Neuronal stem cell (in vitro differentiated cells): Measurements from ENCODE around the gene SLC7A6.

Experiments used
- DNase-seq: peaks from one replicate; pipeline ENCODE4 v3.0.0-alpha.2; 2013; ENCODE audit warnings: low spot score
- H2AFZ ChIP-seq: one replicate; pipeline ENCODE4 v1.6.1; 2013; ENCODE audit warnings: mild to moderate bottlenecking, low read length, inconsistent platforms
- H2AK5ac ChIP-seq: 2 replicates; pipeline ENCODE4 v1.6.1; 2013; ENCODE audit warnings: low read depth, mild to moderate bottlenecking, inconsistent platforms, low read length, moderate library complexity, mixed read lengths
- H2BK120ac ChIP-seq: 2 replicates; pipeline ENCODE4 v1.6.1; 2013; ENCODE audit warnings: low read depth, mild to moderate bottlenecking, inconsistent platforms, low read length, moderate library complexity, mixed read lengths
- H2BK12ac ChIP-seq: one replicate; pipeline ENCODE4 v1.6.1; 2013; ENCODE audit warnings: low read length, inconsistent platforms
- H2BK15ac ChIP-seq: 2 replicates; pipeline ENCODE4 v1.6.1; 2013; ENCODE audit warnings: mild to moderate bottlenecking, low read length, inconsistent platforms, mixed read lengths
- H2BK5ac ChIP-seq: one replicate; pipeline ENCODE4 v1.6.1; 2013; ENCODE audit warnings: inconsistent platforms, mild to moderate bottlenecking, low read length, moderate library complexity
- H3K14ac ChIP-seq: one replicate; pipeline ENCODE4 v1.6.1; 2013; ENCODE audit warnings: low read length, inconsistent platforms
- H3K18ac ChIP-seq: 2 replicates; pipeline ENCODE4 v1.6.1; 2013; ENCODE audit warnings: low read length, inconsistent platforms
- H3K23ac ChIP-seq: 2 replicates; pipeline ENCODE4 v1.6.1; 2013; ENCODE audit warnings: low read depth, mild to moderate bottlenecking, mixed read lengths, low read length, inconsistent platforms; ENCODE audit not compliant: poor library complexity
- H3K27ac ChIP-seq: replicated peaks from 3 replicates; pipeline ENCODE4 v1.5.1; 2013; ENCODE audit warnings: low read length, inconsistent platforms
- H3K27me3 ChIP-seq, 3 experiments: 2 replicates each; pipeline ENCODE4 v1.6.1; 2013; ENCODE audit warnings: low read length in 3 of 3, mild to moderate bottlenecking in 2 of 3, inconsistent platforms in 1 of 3, low read depth in 1 of 3, mixed read lengths in 1 of 3, moderate library complexity in 1 of 3; ENCODE audit not compliant: control insufficient read depth in 3 of 3, insufficient read depth in 3 of 3
- H3K36me3 ChIP-seq, 2 donors: replicated peaks in 1 of 2; 2 replicates each; pipeline ENCODE4 v1.6.1; 2013; ENCODE audit warnings: low read length in 2 of 2; ENCODE audit not compliant: control insufficient read depth in 2 of 2, insufficient read depth in 2 of 2
- H3K4ac ChIP-seq: 2 replicates; pipeline ENCODE4 v1.6.1; 2013; ENCODE audit warnings: inconsistent platforms, mild to moderate bottlenecking, low read length, moderate library complexity
- H3K4me1 ChIP-seq, 2 donors: 1 replicate in 1 of 2; 2 replicates in 1 of 2; pipeline ENCODE4 v1.6.1; 2013; ENCODE audit warnings: low read length in 2 of 2, low read depth in 1 of 2; ENCODE audit not compliant: control insufficient read depth in 2 of 2, insufficient read depth in 1 of 2
- H3K4me2 ChIP-seq: one replicate; pipeline ENCODE4 v1.6.1; 2013; ENCODE audit warnings: mild to moderate bottlenecking, low read length, inconsistent platforms; ENCODE audit not compliant: insufficient read depth, poor library complexity, severe bottlenecking
- H3K4me3 ChIP-seq, 2 donors: 2 replicates each; pipeline ENCODE4 v1.5.1; 2013; ENCODE audit warnings: low read length in 2 of 2, mild to moderate bottlenecking in 2 of 2, inconsistent platforms in 1 of 2, moderate library complexity in 1 of 2
- H3K79me1 ChIP-seq: one replicate; pipeline ENCODE4 v1.6.1; 2013; ENCODE audit warnings: low read depth, mild to moderate bottlenecking, inconsistent platforms, low read length, moderate library complexity
- H3K9ac ChIP-seq: one replicate; pipeline ENCODE4 v1.6.1; 2013; ENCODE audit warnings: mild to moderate bottlenecking, low read depth, low read length, inconsistent platforms; ENCODE audit not compliant: poor library complexity
- H3K9me3 ChIP-seq, 2 donors: replicated peaks in 1 of 2; 2 replicates each; pipeline versions ENCODE3 to v1.6.1; 2013; ENCODE audit warnings: low read length in 2 of 2, mild to moderate bottlenecking in 2 of 2, inconsistent platforms in 1 of 2, low read depth in 1 of 2, mixed read lengths in 1 of 2, moderate library complexity in 1 of 2; ENCODE audit not compliant: control insufficient read depth in 2 of 2, insufficient read depth in 1 of 2
- H4K8ac ChIP-seq: one replicate; pipeline ENCODE4 v1.6.1; 2013; ENCODE audit warnings: low read depth, mild to moderate bottlenecking, inconsistent platforms, low read length, moderate library complexity
- H4K91ac ChIP-seq: one replicate; pipeline ENCODE4 v1.6.1; 2013; ENCODE audit warnings: low read length, low read depth, mild to moderate bottlenecking, inconsistent platforms; ENCODE audit not compliant: poor library complexity
- WGBS, 2 donors: extraction: QIAGEN DNeasy Blood & Tissue Kit; methylation state at CpG; one replicate each; pipeline ENCODE4 v1.1.7; 2013; ENCODE audit warnings: missing lambda C conversion rate in 2 of 2, mixed read lengths in 1 of 2; ENCODE audit not compliant: insufficient read length in 2 of 2, insufficient replicate concordance in 1 of 2; ENCODE audit errors: extremely low coverage in 2 of 2; 5-methylcytosine and 5-hydroxymethylcytosine counted together

SLC7A6 gene

DNA sequence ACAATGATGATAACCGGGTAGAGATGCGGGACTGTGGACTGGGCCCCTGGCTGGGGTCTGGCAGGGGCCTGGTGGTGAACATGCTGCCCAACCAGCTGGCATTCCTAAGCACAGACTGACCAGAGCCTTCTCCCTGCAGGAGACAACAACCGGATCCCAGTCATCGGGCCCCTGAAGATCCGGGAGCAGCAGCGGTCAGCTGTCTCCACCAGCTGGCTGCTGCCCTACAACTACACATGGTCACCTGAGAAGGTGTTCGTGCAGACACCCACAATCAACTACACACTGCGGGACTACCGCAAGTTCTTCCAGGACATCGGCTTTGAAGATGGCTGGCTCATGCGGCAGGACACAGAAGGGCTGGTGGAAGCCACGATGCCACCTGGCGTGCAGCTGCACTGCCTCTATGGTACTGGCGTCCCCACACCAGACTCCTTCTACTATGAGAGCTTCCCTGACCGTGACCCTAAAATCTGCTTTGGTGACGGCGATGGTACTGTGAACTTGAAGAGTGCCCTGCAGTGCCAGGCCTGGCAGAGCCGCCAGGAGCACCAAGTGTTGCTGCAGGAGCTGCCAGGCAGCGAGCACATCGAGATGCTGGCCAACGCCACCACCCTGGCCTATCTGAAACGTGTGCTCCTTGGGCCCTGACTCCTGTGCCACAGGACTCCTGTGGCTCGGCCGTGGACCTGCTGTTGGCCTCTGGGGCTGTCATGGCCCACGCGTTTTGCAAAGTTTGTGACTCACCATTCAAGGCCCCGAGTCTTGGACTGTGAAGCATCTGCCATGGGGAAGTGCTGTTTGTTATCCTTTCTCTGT lies 5.1 kb upstream of the SLC7A6 start:
- peaks cover 5 to 10% of the 10 kb centered on the region in 2 donors for H3K4me1 ChIP-seq
- no peak overlapping the region for H4K8ac ChIP-seq
- no CpG with 5 or more reads among the region's 27 CpGs for WGBS, 2 donors
- no peak overlapping the region for H4K91ac ChIP-seq
- H3K14ac ChIP-seq, result no peak overlapping the region
- peak overlapping the region in 1 of 2 donors; percentile 32 for H3K4me3 ChIP-seq
- no peak overlapping the region for H3K9ac ChIP-seq
- peaks cover 0 to 2% (median 0%) of the 10 kb centered on the region in 3 experiments for H3K27me3 ChIP-seq
- H3K4ac ChIP-seq, result no peak overlapping the region
- no peak overlapping the region for H3K27ac ChIP-seq
- no peak overlapping the region for H2BK15ac ChIP-seq
- H3K4me2 ChIP-seq, result no peak overlapping the region
- H3K79me1 ChIP-seq, result no peaks in the 10 kb centered on the region
- H2BK12ac ChIP-seq, result no peak overlapping the region
- H2BK120ac ChIP-seq, result no peak overlapping the region
- no peak overlapping the region for H2AK5ac ChIP-seq
- H3K18ac ChIP-seq, result no peak overlapping the region
- H3K36me3 ChIP-seq, result peaks cover 16 to 31% of the 10 kb centered on the region in 2 donors
- H2AFZ ChIP-seq, result no peak overlapping the region
- no peak for DNase-seq
- H3K9me3 ChIP-seq, result no peaks in the 10 kb centered on the region
- no peak overlapping the region for H3K23ac ChIP-seq
- no peak overlapping the region for H2BK5ac ChIP-seq

DNA sequence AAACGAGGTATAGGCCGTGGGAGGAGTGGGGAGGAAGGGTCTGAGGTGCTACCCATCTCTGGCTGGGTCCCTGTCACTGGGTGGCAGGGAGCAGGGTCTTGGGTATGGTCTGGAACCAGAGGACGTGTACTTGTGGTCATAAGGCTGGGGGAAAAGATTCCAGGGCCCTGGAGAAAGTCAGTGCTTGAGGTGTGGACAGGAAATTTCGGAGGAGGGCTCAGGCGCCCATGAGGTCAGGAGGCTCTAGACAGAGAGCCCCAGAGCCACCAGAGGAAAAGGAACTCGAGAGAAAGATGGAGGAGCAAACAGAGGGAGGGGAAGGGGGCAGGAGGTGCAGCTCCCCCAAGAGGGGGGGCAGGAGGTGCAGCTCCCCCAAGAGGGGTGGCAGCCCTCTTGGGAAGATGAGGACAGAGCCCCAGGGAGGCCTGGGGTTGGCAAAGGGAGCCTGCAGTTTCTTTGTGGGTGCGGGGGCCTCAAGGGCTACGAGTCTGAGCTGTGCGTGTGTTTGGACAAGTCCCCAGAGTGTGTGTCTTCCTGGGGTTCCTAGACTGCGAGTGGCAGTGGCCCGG lies 683 bp upstream of the SLC7A6 start:
- H3K9me3 ChIP-seq, result peaks cover 0 to 2% of the 10 kb centered on the region in 2 donors
- H3K36me3 ChIP-seq, result peaks cover 8 to 13% of the 10 kb centered on the region in 2 donors
- H4K8ac ChIP-seq, result no peak overlapping the region
- peak overlapping the region; percentile 95 for H3K14ac ChIP-seq
- peak overlapping the region; percentile 44 for H2BK5ac ChIP-seq
- H2BK15ac ChIP-seq, result no peak overlapping the region
- peak overlapping the region; percentile 99 for H3K4me2 ChIP-seq
- H3K23ac ChIP-seq, result peak overlapping the region; percentile 99
- H2BK120ac ChIP-seq, result no peak overlapping the region
- H3K18ac ChIP-seq, result peak overlapping the region; percentile 98
- peak overlapping the region; percentile 9 for H2AK5ac ChIP-seq
- no peak overlapping the region for H3K4ac ChIP-seq
- no peak overlapping the region for H4K91ac ChIP-seq
- H3K4me3 ChIP-seq, result peak overlapping the region; percentile 88 to 92
- H2AFZ ChIP-seq, result peak overlapping the region; percentile 94
- WGBS, 2 donors, result no CpG with 5 or more reads among the region's 11 CpGs
- no peak overlapping the region for H3K27ac ChIP-seq
- peak overlapping the region; percentile 98 for H3K9ac ChIP-seq
- peaks cover 3% of the 10 kb centered on the region for H3K79me1 ChIP-seq
- peaks cover 0 to 5% (median 0%) of the 10 kb centered on the region in 3 experiments for H3K27me3 ChIP-seq
- no peak overlapping the region for H2BK12ac ChIP-seq
- peaks cover 0 to 8% of the 10 kb centered on the region in 2 donors for H3K4me1 ChIP-seq
- DNase-seq, result no peak

DNA sequence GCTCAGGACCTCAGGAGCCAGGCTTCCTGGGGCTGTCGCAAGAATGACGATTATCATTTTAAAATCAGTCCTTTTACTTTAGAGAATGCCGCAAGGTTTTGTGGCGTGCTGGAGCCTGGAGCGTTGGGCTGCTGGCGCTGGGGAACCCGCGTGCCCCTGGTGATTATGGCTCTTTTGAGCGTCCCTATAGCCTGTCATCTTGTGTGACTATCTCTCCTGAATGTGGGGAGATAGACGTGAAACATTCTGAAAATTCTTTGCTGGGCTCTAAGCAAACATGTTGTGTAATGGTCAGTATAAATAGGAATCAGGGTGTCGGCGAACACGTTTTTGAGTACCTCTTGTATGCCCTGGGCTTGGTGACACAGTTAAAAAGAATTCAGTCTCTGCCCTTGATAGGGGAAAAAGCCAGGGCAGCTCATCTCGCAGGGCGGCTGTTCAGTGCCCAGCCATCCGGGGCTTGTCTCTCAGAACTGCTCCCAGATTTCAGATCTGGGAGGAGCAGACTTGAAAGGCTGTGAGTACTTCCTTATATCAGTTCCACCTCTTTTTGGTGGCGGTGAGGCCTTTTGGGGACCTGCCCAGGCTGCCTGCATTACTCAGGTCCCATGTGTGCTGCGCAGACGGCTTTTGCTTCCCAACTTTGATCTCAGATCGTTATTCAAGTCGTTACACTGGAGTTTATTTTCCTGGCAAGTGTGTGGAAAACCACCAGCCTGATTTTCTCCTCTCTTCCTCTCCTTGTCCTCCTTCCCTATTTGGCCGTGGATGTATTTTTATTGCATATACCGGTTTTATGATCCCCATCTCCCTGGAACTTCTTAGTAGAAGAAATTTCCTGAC lies 973 bp downstream of the SLC7A6 start:
- peak overlapping the region; percentile 98 for H3K9ac ChIP-seq
- peaks cover 0 to 2% of the 10 kb centered on the region in 2 donors for H3K9me3 ChIP-seq
- WGBS, 2 donors, result no CpG with 5 or more reads among the region's 23 CpGs
- H3K4me3 ChIP-seq, result peak overlapping the region; percentile 88 to 92
- no peak overlapping the region for H2BK5ac ChIP-seq
- peaks cover 2% of the 10 kb centered on the region in 2 donors for H3K36me3 ChIP-seq
- H3K4me1 ChIP-seq, result peaks cover 0 to 9% of the 10 kb centered on the region in 2 donors
- no peak overlapping the region for H2BK15ac ChIP-seq
- no peak for DNase-seq
- no peak overlapping the region for H2AK5ac ChIP-seq
- H3K14ac ChIP-seq, result peak overlapping the region; percentile 100
- no peak overlapping the region for H2BK120ac ChIP-seq
- peaks cover 0 to 5% (median 0%) of the 10 kb centered on the region in 3 experiments for H3K27me3 ChIP-seq
- no peak overlapping the region for H4K91ac ChIP-seq
- peak overlapping the region; percentile 99 for H3K23ac ChIP-seq
- H2AFZ ChIP-seq, result peak overlapping the region; percentile 94
- H4K8ac ChIP-seq, result no peak overlapping the region
- peaks cover 3% of the 10 kb centered on the region for H3K79me1 ChIP-seq
- H3K4ac ChIP-seq, result peak overlapping the region; percentile 80
- H3K27ac ChIP-seq, result no peak overlapping the region
- H2BK12ac ChIP-seq, result peak overlapping the region; percentile 28
- H3K4me2 ChIP-seq, result peak overlapping the region; percentile 99
- H3K18ac ChIP-seq, result peak overlapping the region; percentile 99
